Erythroblast (primary cell): ENCODE results near the gene ACMSD.

Source experiments
- GATA1 ChIP-seq: IDR thresholded peaks from 2 replicates; pipeline ENCODE4 v1.6.1; 2011; ENCODE audit warnings: low read depth, mild to moderate bottlenecking, control low read depth, low read length, moderate library complexity
- POLR2A ChIP-seq: IDR thresholded peaks from 2 replicates; pipeline ENCODE4 v1.6.1; 2011; ENCODE audit warnings: mild to moderate bottlenecking, low read length

GRCh38 chr2:134900151-134900550 is 61.7 kb downstream of the ACMSD start:
- no peak for TF ChIP-seq POLR2A
- no peak for TF ChIP-seq GATA1
